HG03439 (cell line): ENCODE results near the gene MFAP4.

ENCODE experiments used
- ATAC-seq: cut with Tn5 transposase; IDR thresholded peaks from one replicate; pipeline ENCODE4 v1.9.1; 2021; ENCODE audit warnings: mild to moderate bottlenecking, moderate library complexity; ENCODE audit not compliant: unreplicated experiment

Gene MFAP4

GRCh38 chr17:19386974-19387920 is at the start of gene MFAP4:
TSS of gene MFAP4 (minus strand) at chr17:19387190. CDS start at chr17:19387155, 35 bp downstream.
- no peak for ATAC-seq

GRCh38 chr17:19433727-19434340 is 46.8 kb upstream of the MFAP4 start:
- no peak for ATAC-seq

GRCh38 chr17:19433255-19433654 is 46.3 kb upstream of the MFAP4 start:
- ATAC-seq = no peak

GRCh38 chr17:19431691-19432090 is 44.7 kb upstream of the MFAP4 start:
- ATAC-seq = no peak

- ATAC-seq = no peak
Measured at GRCh38 chr17:19426631-19427030, 39.6 kb upstream of the MFAP4 start.

GRCh38 chr17:19424934-19425868 is 38.2 kb upstream of the MFAP4 start:
- no peak for ATAC-seq

- ATAC-seq = no peak
Measured at GRCh38 chr17:19421926-19422325, 34.9 kb upstream of the MFAP4 start.

GRCh38 chr17:19421219-19421618 is 34.2 kb upstream of the MFAP4 start:
- ATAC-seq = no peak

GRCh38 chr17:19418251-19418992 is 31.4 kb upstream of the MFAP4 start:
- ATAC-seq = no peak

- ATAC-seq = no peak
Measured at GRCh38 chr17:19417611-19418010, 30.6 kb upstream of the MFAP4 start.

GRCh38 chr17:19415806-19416775 is 29.1 kb upstream of the MFAP4 start:
- no peak for ATAC-seq

- ATAC-seq = no peak
Measured at GRCh38 chr17:19415311-19415710, 28.3 kb upstream of the MFAP4 start.

GRCh38 chr17:19414396-19415280 is 27.6 kb upstream of the MFAP4 start:
- no peak for ATAC-seq

GRCh38 chr17:19413761-19414160 is 26.8 kb upstream of the MFAP4 start:
- no peak for ATAC-seq

GRCh38 chr17:19412984-19413383 is 26.0 kb upstream of the MFAP4 start:
- no peak for ATAC-seq

- no peak for ATAC-seq
Measured at GRCh38 chr17:19412510-19412909, 25.5 kb upstream of the MFAP4 start.

- no peak for ATAC-seq
Measured at GRCh38 chr17:19411631-19412030, 24.6 kb upstream of the MFAP4 start.
